HG02970 (cell line): Measurements from ENCODE around the gene VWA8.
"Not testable (repeated sequence)": the region's sequence is repeated elsewhere in the genome, so short reads cannot be mapped to it uniquely, and the experiment has no call there.

Experiments used
- ATAC-seq: cut with Tn5 transposase; IDR thresholded peaks from one replicate; pipeline ENCODE4 v1.9.1; 2021; ENCODE audit warnings: mild to moderate bottlenecking, moderate library complexity, moderate number of reproducible peaks; ENCODE audit not compliant: unreplicated experiment, low FRiP score

Gene VWA8

GRCh38 chr13:41859565-41859964, 101.3 kb downstream of the VWA8 start:
- ATAC-seq = no peak

- no peak for ATAC-seq
Measured at GRCh38 chr13:41858780-41859179, 102.1 kb downstream of the VWA8 start.

- no peak for ATAC-seq
Measured at GRCh38 chr13:41854758-41855157, 106.2 kb downstream of the VWA8 start.

GRCh38 chr13:41851351-41851750, 109.6 kb downstream of the VWA8 start:
- ATAC-seq = no peak

- no peak for ATAC-seq
Measured at GRCh38 chr13:41848435-41849255, 112.3 kb downstream of the VWA8 start.

GRCh38 chr13:41847216-41847615, 113.7 kb downstream of the VWA8 start:
- ATAC-seq = no peak

GRCh38 chr13:41842036-41842620, 118.8 kb downstream of the VWA8 start:
- no peak for ATAC-seq

- no peak for ATAC-seq
Measured at GRCh38 chr13:41837629-41838028, 123.3 kb downstream of the VWA8 start.

- no peak for ATAC-seq
Measured at GRCh38 chr13:41835871-41836270, 125.0 kb downstream of the VWA8 start.

GRCh38 chr13:41834697-41835096, 126.2 kb downstream of the VWA8 start:
- not testable (repeated sequence) for ATAC-seq

GRCh38 chr13:41833831-41834230, 127.1 kb downstream of the VWA8 start:
- no peak for ATAC-seq

GRCh38 chr13:41833201-41833600, 127.7 kb downstream of the VWA8 start:
- ATAC-seq = no peak

- ATAC-seq = no peak
Measured at GRCh38 chr13:41827507-41828213, 133.2 kb downstream of the VWA8 start.

- ATAC-seq = no peak
Measured at GRCh38 chr13:41825691-41826090, 135.2 kb downstream of the VWA8 start.

GRCh38 chr13:41823476-41823875, 137.4 kb downstream of the VWA8 start:
- ATAC-seq = no peak

GRCh38 chr13:41822560-41822959, 138.3 kb downstream of the VWA8 start:
- ATAC-seq = no peak

GRCh38 chr13:41821238-41821594, 139.7 kb downstream of the VWA8 start:
- no peak for ATAC-seq

- ATAC-seq = no peak
Measured at GRCh38 chr13:41820581-41821237, 140.2 kb downstream of the VWA8 start.

GRCh38 chr13:41816057-41816456, 144.9 kb downstream of the VWA8 start:
- no peak for ATAC-seq

GRCh38 chr13:41813426-41813825, 147.5 kb downstream of the VWA8 start:
- ATAC-seq = no peak

- no peak for ATAC-seq
Measured at GRCh38 chr13:41812851-41813250, 148.1 kb downstream of the VWA8 start.
